Prostate gland (tissue), 2 donors: ENCODE data around the gene SRSF3. TPM values are rescaled to one million over a fixed set of nuclear protein-coding genes. Genes with fewer than 3 reads are reported as not detected.

Source experiments
- DNase-seq: peaks from one replicate; pipeline ENCODE4 v3.0.0-alpha.2; 2019; ENCODE audit warnings: low spot score
- H3K27ac ChIP-seq, 2 donors: fragments of 200-600 bp; sonication (generic); 2 replicates each; pipeline ENCODE4 v1.5.1; 2017 to 2019
- H3K27me3 ChIP-seq: fragments of 200-600 bp; sonication (generic); replicated peaks from 2 replicates; pipeline ENCODE4 v1.5.1; 2019; ENCODE audit not compliant: insufficient read depth
- H3K36me3 ChIP-seq, 2 donors: fragments of 200-600 bp; sonication (generic); 1 replicate in 1 of 2; 2 replicates in 1 of 2; pipeline versions ENCODE4 v1.5.1 to v1.8.1; 2017 to 2019
- H3K4me1 ChIP-seq: fragments of 200-600 bp; sonication (generic); replicated peaks from 2 replicates; pipeline ENCODE4 v1.5.1; 2019
- H3K4me3 ChIP-seq, 2 donors: fragments of 200-600 bp; sonication (generic); 2 replicates each; pipeline ENCODE4 v1.5.1; 2017 to 2019
- H3K9me3 ChIP-seq: fragments of 200-600 bp; sonication (generic); 2 replicates; pipeline ENCODE4 v1.5.1; 2017
- CTCF ChIP-seq, 4 experiments: fragments of 200-600 bp in 2 of 4; fragments of 450-650 bp in 2 of 4; sonication (generic) in 2 of 4; IDR thresholded peaks; 1 replicate in 3 of 4; 2 replicates in 1 of 4; pipeline ENCODE4 v1.5.1; 2016 to 2019; ENCODE audit warnings: antibody characterized with exemption in 4 of 4, mild to moderate bottlenecking in 2 of 4, moderate library complexity in 2 of 4
- POLR2A ChIP-seq: fragments of 450-650 bp; IDR thresholded peaks from one replicate; pipeline ENCODE4 v1.6.1; 2016; ENCODE audit warnings: antibody characterized with exemption, mild to moderate bottlenecking
- POLR2AphosphoS5 ChIP-seq: sonication (generic); formaldehyde crosslinking; IDR thresholded peaks from one replicate; pipeline ENCODE4 v1.6.1; 2017; ENCODE audit warnings: antibody characterized with exemption
- WGBS: methylation state at CpG from one replicate; pipeline ENCODE4 v1.1.5; 2018; 5-methylcytosine and 5-hydroxymethylcytosine counted together
- intact Hi-C: fragments of 100-400 bp; cut with DNase I; formaldehyde crosslinking; loops from one replicate; pipeline ENCODE4 v1.14.2; 2022
- total RNA-seq, 2 donors: library from RNA; depleted of rRNA; stranded (reverse); fragments of >200 nt; gene quantifications; one replicate each; pipeline ENCODE4 v1.1.0, GENCODE V29; 2016

SRSF3 gene
- total RNA-seq, 2 donors from 2014 or later = 111 to 153 TPM

GRCh38 chr6:36593569-36594028, 563 bp upstream of the SRSF3 start:
- TF ChIP-seq POLR2AphosphoS5 (no peak), CTCF (IDR thresholded peaks at IDR 0.05) (no peak), POLR2A (no peak)
- peak; percentile 64 for DNase-seq
- intact Hi-C loops = loop anchor here (1.0 to 5.0 kb wide), 3 partner anchors 46 to 151 kb away; partner anchors contain the start of genes CDKN1A, KCTD20, PXT1 and STK38
- H3K27me3 ChIP-seq = no peaks in the 10 kb centered on the region
- H3K4me3 ChIP-seq = peak overlapping the region; percentile 65 to 74
- H3K4me1 ChIP-seq = no peaks in the 10 kb centered on the region
- peaks cover 0 to 3% of the 10 kb centered on the region in 2 donors for H3K36me3 ChIP-seq
- peak overlapping the region; percentile 98 to 99 for H3K27ac ChIP-seq
- WGBS = 4% methylated on average over 15 of the region's 15 CpGs
- no peaks in the 10 kb centered on the region for H3K9me3 ChIP-seq

GRCh38 chr6:36594816-36595643, 868 bp downstream of the SRSF3 start:
- under 1% methylated on average over 15 of the region's 15 CpGs for WGBS
- H3K4me1 ChIP-seq = no peaks in the 10 kb centered on the region
- DNase-seq = peak; percentile 60
- peaks cover 0 to 6% of the 10 kb centered on the region in 2 donors for H3K36me3 ChIP-seq
- peak overlapping the region; percentile 65 to 74 for H3K4me3 ChIP-seq
- TF ChIP-seq POLR2A (peak; percentile 19), CTCF (IDR thresholded peaks at IDR 0.05) (no peak), POLR2AphosphoS5 (peak; percentile 63)
- intact Hi-C loops = loop anchor here (1.0 to 5.0 kb wide), 3 partner anchors 48 to 153 kb away; partner anchors contain the start of genes CDKN1A, KCTD20, PXT1 and STK38
- no peaks in the 10 kb centered on the region for H3K27me3 ChIP-seq
- H3K9me3 ChIP-seq = no peaks in the 10 kb centered on the region
- peak overlapping the region; percentile 98 to 99 for H3K27ac ChIP-seq

GRCh38 chr6:36596356-36596755, 2.2 kb downstream of the SRSF3 start:
- Histone ChIP-seq H3K4me1 (no peaks in the 10 kb centered on the region), H3K27me3 (no peaks in the 10 kb centered on the region), H3K9me3 (no peaks in the 10 kb centered on the region), H3K36me3 (peaks cover 0 to 10% of the 10 kb centered on the region in 2 donors), H3K27ac (peak overlapping the region; percentile 98 to 99), H3K4me3 (peak overlapping the region; percentile 65 to 74)
- intact Hi-C loops = no loop called here
- WGBS = 1% methylated on average over 5 of the region's 5 CpGs
- TF ChIP-seq POLR2AphosphoS5 = no peak
- TF ChIP-seq POLR2A = no peak
- no peak for TF ChIP-seq CTCF (IDR thresholded peaks at IDR 0.05)
- no peak for DNase-seq

GRCh38 chr6:36597775-36598174, 3.6 kb downstream of the SRSF3 start:
- DNase-seq = no peak
- no peaks in the 10 kb centered on the region for H3K27me3 ChIP-seq
- no peaks in the 10 kb centered on the region for H3K9me3 ChIP-seq
- H3K36me3 ChIP-seq = peaks cover 0 to 13% of the 10 kb centered on the region in 2 donors
- H3K27ac ChIP-seq = peak overlapping the region; percentile 26 to 40
- 5% methylated on average over 1 of the region's 1 CpG for WGBS
- no peak for TF ChIP-seq CTCF (IDR thresholded peaks at IDR 0.05)
- no peak for TF ChIP-seq POLR2AphosphoS5
- TF ChIP-seq POLR2A = no peak
- no peaks in the 10 kb centered on the region for H3K4me1 ChIP-seq
- peak overlapping the region; percentile 65 to 74 for H3K4me3 ChIP-seq
- intact Hi-C loops = no loop called here
